Measurements from ENCODE around the gene PPP4C.
"Not testable (repeated sequence)": the region's sequence is repeated elsewhere in the genome, so short reads cannot be mapped to it uniquely, and the experiment has no call there.

PPP4C gene

DNA sequence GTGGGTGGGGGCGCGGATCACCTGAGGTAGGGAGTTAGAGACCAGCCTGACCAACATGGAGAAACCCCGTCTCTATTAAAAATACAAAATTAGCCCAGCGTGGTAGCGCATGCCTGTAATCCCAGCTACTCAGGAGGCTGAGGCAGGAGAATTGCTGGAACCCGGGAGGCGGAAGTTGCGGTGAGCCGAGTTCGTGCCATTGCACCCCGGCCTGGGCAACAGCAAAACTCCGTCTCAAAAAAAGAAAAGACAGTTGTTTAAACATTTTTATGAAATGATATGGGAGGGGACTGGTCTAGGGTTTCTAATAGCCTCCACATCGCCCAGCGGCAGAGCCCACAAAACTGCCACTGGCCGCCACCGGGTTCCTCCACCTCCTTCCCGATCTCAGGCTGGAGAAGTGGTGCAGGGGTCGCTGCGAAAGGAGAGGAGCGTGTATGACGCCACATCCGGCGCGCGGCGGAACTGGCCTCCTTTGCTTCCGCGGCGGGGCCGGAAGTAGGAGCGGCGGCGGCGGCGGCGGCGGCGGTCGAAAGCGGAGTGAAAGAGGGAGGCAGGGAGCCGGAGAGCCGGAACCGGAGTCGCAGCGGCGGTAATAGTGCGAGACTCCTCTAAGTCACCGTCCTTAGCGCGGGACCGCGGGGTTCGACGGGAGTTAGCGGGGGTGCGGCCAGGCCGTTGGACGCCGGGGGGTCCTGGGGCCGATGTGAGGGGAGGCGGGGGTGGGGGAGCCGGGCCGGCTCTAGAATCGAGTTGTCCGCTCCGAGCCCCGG, at the start of gene PPP4C:
PPP4C (plus strand) TSS at position 492 of the 773 bp plus-strand sequence. CDS start 384 bp downstream, outside the sequence.
- DNase-seq = peak; percentile 74

DNA sequence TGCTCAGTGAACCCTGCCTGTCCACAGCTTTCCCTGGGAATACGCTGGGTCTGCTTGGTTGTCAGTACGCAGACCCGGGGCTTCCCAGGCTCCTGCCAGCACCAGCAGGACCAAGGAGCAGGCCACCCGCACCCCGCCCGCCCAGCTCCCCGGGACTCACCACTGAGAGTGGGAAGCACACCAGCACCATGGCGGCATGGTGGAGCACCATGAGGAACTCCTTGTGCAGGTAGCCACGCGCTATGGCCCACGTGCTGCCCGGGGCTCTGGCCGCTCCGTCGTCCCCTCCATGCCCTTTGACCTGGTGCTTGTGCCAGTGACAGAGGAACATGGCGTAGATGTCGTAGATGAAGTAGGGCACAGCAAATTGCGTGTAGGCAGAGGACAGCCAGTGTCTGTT, 49.3 kb upstream of the PPP4C start:
- DNase-seq = no peak

DNA sequence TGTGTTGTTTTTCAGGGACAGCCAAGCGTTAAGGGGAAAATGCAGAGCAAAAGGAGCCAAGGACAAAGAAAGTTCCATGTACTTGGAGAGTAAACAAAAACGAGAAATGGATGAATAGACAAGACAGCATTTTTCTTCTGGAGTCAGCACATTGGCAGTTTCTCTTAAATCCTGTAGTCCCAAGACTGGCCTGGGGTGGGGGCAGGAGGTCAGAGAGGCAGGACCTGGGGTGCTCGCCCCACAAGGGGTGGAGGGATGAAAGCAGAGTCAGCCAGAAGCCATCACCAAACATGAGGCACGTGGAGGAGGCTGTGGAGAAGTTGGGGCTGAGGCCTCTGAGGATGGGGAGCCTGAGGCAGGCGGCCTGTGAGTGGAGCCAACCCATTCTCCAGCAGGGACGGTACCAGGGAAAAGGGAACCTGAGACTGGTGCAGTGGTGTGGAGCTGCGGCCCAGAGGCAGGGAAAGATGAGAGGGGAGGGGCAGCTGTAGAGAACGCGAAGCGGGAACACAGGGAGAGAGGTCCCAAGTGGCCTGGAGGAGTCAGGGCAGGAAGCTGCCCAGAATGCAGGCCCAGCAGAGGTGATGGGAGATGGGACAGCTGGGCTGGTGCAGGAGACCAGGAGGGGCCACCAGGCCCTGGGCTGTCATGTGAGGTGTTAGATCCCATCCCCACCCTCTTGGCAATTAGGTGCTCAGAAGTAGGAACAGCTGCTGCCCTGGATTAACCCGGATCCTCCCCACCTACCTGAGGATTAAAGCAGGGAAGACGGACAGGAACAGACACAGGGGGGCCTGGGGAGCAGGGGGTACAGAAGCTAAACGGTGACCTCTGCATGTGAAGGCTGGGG, 48.0 kb upstream of the PPP4C start:
- no peak for DNase-seq

DNA sequence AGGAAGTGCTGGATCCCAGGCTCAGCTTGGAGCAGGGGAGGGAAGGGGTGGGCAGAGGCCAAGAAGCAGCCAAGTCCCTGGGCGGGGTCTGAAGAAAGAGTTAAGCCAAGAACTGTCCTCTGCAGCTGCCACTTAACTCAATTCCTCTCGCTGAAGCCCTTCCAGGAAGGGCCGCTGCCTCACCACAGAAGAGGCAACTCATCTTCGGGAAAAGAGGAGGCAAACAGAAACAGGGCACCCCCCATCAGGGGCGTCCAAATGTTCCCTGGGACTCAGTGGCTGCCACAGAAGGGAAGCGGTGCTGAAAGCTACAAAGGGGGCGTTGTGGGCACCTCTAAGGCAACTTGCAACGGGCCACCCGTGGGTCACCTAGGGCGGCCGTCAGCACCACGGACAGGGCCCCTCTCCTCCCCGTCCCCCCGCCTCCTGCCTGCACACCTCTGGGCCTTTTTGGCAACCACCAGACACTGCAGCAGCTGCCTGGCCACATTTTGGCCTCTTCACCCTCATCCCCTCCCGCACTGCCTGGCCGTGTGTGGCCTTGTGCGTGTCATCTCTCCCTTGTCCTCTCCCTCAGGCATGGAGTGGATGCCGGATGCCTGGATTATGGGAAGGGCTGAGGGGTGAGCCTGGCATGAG, 47.2 kb upstream of the PPP4C start:
- no peak for DNase-seq

DNA sequence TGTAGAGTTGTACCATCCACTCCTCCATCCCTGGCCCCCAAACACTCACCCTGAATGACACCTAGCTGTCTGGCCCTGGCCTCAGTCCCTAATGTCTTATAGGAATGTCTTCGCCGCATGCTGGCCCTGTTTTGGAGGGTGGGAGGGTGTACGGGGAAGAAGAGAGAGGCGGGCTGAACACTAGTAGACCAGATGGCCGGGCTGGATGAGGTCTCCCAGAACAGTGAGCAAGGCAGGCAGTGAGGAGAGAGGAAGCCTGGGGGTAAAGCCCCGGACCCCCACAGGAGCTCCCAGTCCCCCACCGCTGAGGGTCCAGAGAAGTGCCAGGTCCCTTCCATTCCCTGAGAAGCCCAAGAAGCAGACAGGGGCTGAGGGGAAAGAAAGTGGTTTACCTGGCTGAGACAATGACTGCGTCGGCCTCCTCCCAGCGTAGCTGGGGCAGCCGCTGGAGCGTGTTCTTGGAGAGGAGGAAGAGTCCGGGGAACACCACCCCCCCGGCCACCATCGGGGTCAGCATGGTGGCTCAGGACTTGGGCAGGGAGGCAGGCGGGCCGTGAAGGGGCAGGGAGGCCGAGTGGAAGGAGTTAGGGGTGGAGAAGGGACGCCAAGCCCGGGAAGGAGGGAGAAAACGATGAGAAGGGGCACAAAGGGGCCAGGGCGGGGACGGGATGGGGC, 45.6 kb upstream of the PPP4C start:
- peak; percentile 17 for DNase-seq

DNA sequence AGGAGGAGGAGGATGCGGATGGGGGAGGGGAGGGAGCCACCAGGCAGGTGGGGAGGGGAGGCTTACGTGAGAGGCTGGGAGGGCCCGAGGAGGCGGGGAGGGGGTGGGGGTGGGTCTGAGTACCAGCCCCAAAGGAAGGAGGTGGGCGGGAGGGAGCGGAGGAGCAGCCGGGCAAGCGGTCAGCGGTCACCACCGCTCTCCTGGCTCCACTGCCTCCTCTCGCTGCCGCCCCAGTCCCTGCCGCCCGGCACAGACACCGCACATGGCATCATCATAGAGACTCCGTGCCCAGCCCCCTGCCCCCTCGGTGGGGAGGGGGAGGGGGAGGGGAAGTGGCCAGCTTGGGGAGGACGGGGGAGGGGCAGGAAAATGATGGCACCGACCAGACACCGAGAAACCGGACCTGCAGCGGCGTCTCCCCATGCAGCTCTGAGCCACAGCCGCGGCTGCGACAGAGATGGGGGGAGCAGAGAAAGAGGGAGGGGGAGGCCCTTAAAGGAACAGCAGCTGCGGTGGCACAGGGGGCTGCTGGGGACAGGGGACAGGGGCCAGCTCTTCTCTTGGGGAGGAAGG, 44.9 kb upstream of the PPP4C start, which contains the start of gene TLCD3B:
TLCD3B (minus strand) TSS at position 431 of the 573 bp plus-strand sequence. CDS start 744 bp downstream, outside the sequence.
- peak; percentile 37 for DNase-seq

DNA sequence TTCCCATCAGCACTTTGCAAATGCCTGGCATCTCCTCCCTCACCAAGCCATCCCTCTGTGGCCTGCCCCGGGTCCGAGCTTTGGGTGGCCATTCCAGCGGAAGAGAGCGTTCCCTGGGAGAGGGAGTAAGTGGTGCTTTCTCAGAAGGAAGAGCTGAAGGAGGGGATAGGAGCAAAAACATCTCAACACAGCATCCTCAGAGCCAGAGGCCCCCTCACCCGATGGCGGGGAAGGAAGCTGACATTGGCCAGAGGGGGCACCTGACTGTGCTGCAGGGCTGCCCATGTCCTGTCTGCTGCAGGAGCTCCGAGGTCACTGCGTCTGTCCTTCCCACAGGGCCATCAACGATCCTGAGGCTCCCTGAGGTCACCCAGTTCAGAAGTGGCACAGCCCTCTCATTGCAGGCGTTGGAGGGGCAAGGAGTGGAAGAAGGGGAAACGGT, 44.3 kb upstream of the PPP4C start:
- no peak for DNase-seq

DNA sequence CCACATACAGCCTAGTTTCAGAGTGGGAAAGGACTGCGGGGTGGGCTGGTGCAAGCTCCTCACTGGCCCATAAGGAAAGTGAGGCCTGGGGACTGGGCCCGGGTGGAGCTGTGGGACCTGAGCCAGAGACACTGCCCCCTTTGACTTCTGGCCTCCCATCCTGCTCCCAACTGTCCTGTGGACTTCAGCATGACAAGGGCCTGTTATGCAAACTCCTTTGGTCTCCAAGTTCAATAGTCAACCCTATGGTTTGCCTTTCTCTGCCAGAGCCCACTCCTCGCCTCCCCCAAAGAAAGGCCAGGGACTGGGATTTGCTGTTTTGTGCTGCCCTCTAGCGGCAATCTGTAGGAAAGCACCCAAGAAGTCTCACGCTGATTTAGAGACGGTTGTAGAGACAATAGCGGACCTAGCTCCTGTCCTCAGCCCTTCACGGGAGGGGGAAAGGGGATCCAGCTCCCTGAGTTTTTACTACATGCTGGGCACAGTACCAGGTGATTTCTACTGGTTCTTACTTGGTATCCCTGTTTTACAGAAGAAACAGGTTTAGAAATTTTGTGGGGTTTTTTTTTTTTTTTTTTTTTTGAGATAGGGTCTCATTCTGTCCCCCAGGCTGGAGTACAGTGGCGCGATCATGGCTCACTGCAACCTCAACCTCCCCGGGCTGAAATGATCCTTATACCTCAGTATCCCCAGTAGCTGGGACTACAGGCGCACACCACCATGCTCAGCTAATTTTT, 43.5 kb upstream of the PPP4C start:
- DNase-seq = peak; percentile 82

DNA sequence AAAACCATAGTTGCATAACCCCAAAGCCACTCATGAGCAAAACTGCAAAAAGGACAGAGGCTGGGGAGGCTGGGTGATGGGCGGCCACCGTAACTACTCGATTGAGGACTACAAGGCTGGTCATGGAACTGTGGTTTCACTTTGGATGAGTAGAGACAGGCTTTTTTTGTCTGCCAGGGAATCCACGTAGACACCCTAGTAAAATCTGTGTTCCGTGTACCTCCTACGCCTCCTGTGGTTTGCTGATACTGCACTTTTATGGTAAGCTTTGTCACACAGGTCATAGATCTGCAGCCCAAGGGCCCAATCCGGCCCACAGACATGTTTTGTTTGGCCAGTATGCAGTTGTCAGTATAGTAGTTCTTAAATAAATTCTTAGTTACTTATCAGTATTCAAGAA, 42.5 kb upstream of the PPP4C start:
- no peak for DNase-seq

DNA sequence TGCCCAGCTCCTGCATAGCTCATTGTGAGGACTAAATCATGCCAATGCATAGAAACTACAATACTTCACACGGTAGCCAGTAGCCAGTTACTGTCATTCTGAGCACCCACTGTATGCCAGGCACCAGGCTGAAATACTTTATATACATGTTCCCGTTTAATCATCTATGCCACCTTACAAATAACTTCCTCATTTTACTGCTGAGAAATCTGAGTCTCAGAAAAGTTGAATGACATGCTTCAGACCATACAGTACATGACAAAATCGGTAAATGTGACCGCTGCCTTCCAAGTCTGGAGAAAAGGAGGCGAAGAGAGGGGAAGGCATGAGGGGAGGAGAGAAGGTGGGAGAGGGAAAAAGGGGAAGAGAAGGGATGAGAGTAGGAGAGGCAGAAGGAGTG, 35.6 kb upstream of the PPP4C start:
- DNase-seq = no peak

DNA sequence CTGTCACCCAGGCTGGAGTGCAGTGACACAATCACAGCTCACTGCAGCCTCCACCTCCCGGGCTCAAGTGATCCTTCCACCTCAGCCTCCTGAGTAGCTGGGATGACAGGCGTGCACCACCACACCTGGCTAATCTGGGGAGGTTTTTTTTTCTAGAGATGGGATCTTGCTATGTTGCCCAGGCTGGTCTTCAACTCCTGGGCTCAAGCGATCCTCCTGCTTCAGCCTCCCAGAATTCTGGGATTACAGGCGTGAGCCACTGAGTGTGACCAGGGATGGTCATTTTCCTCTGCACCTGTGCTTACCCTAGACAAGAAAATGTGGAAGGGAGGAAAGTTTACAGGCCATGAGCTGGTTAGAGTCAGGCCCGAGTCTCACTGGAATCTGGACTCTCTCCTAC, 35.1 kb upstream of the PPP4C start:
- not testable (repeated sequence) for DNase-seq

DNA sequence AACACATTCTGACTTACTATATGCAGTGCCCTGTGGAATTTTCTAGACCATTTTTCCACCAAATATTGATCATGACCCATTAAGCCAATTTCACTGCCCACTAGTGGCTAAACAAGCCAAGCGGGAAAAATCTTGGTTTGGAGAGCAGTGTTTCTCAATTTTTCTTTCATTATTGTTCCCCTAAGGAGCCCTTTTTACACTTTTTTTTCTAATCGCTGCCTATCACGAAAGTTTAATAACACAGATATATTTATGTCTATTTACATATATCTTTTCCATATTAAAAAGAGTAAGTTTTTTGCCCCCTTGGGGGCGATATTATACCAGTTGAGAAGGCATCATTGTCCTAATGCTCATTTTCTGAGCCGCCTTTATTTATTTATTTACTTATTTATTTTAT, 34.0 kb upstream of the PPP4C start:
- no peak for DNase-seq

DNA sequence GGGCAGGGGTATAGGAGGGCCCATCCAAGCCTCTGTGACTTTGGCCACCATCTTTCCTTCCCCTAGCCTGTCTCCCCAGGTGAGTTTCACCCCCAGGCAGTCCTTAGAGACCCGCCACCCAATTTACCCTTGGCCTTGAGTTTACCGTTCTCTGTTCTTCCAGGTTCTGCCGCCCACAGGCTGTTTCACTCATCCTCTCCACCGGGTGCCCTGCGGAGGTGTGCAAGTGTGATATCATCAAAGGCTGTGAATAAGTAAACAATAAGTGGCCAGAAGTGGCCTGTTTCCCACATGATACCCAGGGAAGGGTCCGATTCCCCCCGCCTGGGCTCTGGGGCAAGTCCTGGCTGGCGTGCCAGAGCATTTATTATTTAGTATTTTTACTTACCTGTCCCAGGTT, 29.6 kb upstream of the PPP4C start:
- DNase-seq = no peak

DNA sequence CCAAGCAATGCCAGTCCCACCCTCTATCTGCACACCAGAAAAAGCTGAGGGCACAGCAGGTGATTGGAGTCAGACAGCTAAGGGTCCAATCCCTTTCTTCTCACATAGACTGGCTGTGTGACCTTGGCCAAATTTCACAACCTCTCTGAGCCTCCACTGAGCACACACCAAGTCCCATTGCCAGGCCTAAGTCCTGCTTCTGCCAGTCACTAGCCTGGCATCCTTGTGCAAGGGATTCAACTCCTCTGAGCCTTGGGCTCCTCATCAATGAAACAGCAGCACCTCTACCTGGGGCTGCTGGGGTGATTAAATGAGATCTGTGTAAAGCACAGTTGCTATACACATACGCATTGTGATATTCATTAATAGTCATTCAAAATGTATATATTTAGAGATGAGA, 29.2 kb upstream of the PPP4C start:
- no peak for DNase-seq

DNA sequence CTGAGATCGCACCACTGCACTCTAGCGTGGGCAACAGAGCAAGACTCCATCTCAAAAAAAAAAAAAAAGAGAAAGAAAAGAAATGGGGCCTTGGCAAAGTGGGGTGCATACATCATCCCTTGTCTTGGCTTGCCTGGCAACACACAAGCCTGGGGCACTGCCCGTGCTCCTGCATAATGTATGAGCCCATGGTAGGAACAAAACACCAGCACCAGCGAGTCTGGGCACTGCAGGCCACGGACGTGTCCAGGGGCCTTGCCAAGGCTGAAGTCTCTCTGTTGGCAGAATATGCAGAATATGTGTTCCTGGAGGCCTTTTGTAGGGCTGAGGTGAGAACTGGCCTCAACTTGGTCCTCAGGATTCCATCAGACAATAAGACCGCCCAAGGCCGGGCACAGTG, 25.9 kb upstream of the PPP4C start:
- no peak for DNase-seq

DNA sequence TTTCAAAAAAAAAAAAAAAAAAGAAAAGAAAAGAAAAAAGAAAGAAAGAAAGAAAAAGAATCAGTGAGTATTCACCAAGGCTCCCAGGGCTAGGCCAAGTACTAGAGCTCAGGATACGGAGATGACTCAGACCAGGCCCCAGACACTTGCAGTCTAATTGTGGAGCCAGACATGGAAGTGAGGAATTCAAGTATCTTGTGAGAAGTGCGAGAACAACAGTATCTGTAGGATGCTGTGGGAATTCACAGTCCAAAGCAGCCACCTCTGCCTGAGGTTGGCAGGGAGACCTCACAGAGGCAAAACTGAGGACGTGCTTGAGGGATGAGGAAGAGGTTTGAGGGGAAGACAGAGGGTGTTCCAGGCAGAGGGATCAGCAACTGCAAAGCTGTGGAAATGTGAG, 24.3 kb upstream of the PPP4C start:
- no peak for DNase-seq

DNA sequence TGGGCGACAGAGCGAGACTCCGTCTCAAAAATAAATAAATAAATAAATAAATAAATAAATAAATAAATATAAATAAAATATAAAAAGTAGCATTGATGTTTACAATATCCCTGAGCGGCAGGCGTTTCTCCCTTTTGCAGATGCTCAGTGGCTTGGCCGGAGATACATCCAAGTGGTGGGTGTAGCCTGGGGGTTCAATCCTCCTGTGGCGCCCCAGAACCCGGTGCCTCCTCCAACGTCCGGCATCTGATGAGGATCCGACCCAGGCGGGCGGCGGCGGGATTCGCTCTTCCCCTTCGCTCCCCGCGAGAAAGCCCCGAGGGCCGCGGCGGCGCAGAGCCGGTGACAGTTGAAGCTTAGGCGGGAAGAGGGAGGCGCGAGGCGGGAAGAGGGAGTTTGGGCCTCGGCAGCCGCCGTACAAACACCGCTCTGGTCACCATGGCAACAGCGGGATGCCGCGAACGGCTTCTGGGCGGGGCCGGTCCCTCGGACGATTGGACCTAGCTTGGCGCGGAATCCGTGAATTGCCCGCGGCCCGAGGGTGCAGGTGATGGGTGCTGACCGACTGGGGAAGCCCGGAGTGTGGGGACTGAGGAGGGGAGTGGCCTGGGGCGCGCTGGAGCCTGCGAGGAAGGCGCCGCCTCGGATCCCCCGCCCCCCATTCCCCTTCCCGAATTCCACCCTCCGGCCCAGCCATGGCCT, 23.0 kb upstream of the PPP4C start:
- DNase-seq = peak; percentile 83

DNA sequence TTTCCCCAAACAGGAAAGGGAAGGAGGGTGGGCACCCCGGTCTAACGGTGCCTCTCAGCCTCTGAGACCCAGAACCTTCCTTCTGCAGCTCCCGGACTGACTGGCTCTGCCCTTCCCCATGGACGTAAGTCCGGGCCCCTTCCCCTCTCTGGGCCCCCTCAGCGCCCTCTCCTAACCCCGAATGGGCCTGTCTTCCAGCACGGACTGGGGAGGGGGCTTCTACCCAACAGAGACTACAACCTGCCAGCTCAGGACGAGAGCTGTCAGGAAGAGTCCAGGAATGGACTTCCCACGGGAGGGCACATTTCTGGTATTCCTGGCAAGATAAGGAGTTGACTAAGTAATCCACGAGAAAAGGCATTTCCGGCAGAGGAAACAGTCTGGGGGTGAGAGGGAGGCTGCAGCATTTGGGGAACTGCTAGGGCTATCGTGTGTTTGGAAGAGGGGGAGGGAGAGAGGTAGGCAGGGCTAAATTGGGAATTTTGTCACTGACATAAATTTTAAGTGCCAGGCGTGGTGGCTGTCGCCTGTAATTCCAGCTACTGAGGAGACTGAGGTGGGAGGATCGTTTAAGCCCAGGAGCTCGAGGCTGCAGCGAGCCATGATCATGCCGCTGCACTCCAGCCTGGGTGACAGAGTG, 22.3 kb upstream of the PPP4C start:
- no peak for DNase-seq

DNA sequence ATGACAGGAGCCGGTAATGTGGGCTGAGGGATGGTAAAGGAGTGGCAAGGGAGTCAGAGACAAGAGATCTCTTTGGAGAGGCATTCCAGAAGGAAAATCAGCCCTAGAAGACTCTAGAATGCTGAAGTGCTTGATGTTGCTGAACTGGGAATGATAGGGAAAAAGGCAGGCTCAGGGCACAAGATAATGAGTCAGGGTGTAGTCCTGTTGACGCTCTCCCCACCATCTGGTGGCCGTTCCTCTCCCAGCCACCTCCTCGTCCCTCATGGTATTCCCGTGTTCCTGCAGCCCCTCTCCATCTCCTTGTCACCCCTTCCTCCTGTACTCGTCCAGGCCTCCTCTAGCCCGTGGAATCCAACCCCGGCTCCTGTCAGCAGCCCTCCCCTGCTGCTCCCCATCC, 21.3 kb upstream of the PPP4C start:
- DNase-seq = no peak

DNA sequence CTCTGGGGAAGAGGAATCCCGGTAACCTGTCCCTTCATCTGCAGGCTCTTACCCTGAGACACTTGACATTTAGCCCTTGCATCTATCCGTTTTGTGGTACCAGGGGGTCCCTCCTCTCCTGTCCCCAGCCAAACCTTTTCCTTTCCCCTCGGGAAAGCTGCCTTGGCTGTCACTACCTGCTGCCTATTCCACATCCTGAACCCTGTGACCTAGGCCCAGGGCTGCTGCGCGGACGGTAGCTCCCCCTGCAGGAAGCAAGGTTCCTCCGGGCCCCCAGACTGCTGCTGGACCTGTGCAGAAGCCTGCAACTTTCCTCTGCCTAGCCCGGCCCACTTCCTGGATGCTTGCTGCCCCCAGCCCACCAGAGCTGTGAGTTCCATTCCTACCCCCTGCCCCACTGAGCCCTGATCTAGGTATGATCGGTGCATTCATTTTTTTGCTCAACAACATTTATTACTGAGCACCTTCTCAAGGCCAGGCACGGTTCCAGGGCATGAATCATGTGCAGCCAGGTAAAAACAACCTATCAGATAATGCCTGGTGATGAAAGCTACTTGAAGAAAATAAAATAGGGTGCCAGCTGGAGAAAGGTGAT, 20.7 kb upstream of the PPP4C start:
- peak; percentile 19 for DNase-seq

All from NCI-H526 treated with DMSO at 0.1 percent for 48 hours (cell line).